ENCODE measurements around the gene DCC.

The DCC gene

GRCh38 chr18:52844323-52844722 is 504.3 kb downstream of the DCC start:
- DNase-seq: no peak

GRCh38 chr18:52845036-52845435 is 505.0 kb downstream of the DCC start:
- no peak for DNase-seq

- DNase-seq: no peak
Observed at GRCh38 chr18:52850031-52850560, 510.1 kb downstream of the DCC start.

GRCh38 chr18:52861558-52861957 is 521.6 kb downstream of the DCC start:
- DNase-seq: no peak

- DNase-seq: no peak
Observed at GRCh38 chr18:52869349-52869923, 529.4 kb downstream of the DCC start.

GRCh38 chr18:52869942-52870907 is 530.2 kb downstream of the DCC start:
- DNase-seq: no peak

GRCh38 chr18:52874774-52875173 is 534.8 kb downstream of the DCC start:
- DNase-seq: no peak

- DNase-seq: no peak
Observed at GRCh38 chr18:52875725-52876124, 535.7 kb downstream of the DCC start.

GRCh38 chr18:52888014-52888413 is 548.0 kb downstream of the DCC start:
- no peak for DNase-seq

- DNase-seq: no peak
Observed at GRCh38 chr18:52894801-52895200, 554.8 kb downstream of the DCC start.

GRCh38 chr18:52897611-52898484 is 557.9 kb downstream of the DCC start:
- no peak for DNase-seq

GRCh38 chr18:52898485-52899058 is 558.6 kb downstream of the DCC start:
- DNase-seq: no peak

GRCh38 chr18:52902188-52902587 is 562.2 kb downstream of the DCC start:
- DNase-seq: no peak

GRCh38 chr18:52903857-52904256 is 563.9 kb downstream of the DCC start:
- no peak for DNase-seq

GRCh38 chr18:52907543-52908308 is 567.7 kb downstream of the DCC start:
- no peak for DNase-seq

GRCh38 chr18:52914148-52914547 is 574.2 kb downstream of the DCC start:
- DNase-seq: no peak

GRCh38 chr18:52920665-52921064 is 580.7 kb downstream of the DCC start:
- no peak for DNase-seq

GRCh38 chr18:52933356-52933755 is 593.4 kb downstream of the DCC start:
- no peak for DNase-seq

GRCh38 chr18:52936931-52937330 is 596.9 kb downstream of the DCC start:
- DNase-seq: no peak

- DNase-seq: no peak
Observed at GRCh38 chr18:52937840-52938239, 597.8 kb downstream of the DCC start.

- DNase-seq: no peak
Observed at GRCh38 chr18:52945552-52945951, 605.6 kb downstream of the DCC start.

- no peak for DNase-seq
Observed at GRCh38 chr18:52948868-52949444, 609.0 kb downstream of the DCC start.
